Measurements from ENCODE around the gene CP. TPM values are rescaled to one million over a fixed set of nuclear protein-coding genes. Genes with fewer than 3 reads are reported as not detected.

The CP gene
- total RNA-seq, 4 donors from 2014 or later, result 0.97 to 17.9 (median 15.8) TPM; not detected in 1

DNA sequence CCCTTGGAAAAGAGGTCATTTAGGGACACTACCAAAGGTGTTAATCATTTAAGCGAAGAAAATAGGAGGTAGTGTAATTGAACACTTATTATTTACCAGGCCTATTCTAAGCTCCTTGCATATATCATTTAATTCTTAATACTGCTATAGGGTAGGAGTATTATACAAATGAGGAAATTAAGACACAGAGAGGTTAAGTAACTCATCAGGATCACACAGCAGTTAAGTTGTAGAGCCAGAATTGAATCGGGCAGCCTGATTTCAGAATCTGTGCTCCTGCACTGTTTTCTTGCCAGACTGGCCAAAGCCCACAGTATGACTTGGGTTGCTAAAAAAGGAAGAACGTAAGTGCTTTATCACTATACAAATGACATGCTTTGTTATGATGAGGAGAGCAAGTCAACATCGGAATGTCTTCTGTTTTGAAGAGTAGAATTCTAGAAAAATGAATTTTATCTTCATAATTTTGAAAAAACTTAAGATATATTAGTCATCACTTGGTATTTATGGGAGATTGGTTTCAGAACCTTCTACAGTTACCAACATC, 60.8 kb downstream of the CP start:
- H3K36me3 ChIP-seq, result peaks cover 0 to 92% (median 4%) of the 10 kb centered on the region in 3 donors
- no peak for TF ChIP-seq POLR2A (IDR thresholded peaks at IDR 0.05)
- TF ChIP-seq, protein P1, sequence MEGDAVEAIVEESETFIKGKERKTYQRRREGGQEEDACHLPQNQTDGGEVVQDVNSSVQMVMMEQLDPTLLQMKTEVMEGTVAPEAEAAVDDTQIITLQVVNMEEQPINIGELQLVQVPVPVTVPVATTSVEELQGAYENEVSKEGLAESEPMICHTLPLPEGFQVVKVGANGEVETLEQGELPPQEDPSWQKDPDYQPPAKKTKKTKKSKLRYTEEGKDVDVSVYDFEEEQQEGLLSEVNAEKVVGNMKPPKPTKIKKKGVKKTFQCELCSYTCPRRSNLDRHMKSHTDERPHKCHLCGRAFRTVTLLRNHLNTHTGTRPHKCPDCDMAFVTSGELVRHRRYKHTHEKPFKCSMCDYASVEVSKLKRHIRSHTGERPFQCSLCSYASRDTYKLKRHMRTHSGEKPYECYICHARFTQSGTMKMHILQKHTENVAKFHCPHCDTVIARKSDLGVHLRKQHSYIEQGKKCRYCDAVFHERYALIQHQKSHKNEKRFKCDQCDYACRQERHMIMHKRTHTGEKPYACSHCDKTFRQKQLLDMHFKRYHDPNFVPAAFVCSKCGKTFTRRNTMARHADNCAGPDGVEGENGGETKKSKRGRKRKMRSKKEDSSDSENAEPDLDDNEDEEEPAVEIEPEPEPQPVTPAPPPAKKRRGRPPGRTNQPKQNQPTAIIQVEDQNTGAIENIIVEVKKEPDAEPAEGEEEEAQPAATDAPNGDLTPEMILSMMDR (IDR thresholded peaks at IDR 0.05), result no peak
- H3K9me3 ChIP-seq, result no peaks in the 10 kb centered on the region
- no peaks in the 10 kb centered on the region for H3K4me1 ChIP-seq
- DNase-seq, result no peak
- intact Hi-C loops (cut with DNase I), result no loop called here
- H3K27me3 ChIP-seq, result no peaks in the 10 kb centered on the region
- H3K27ac ChIP-seq, result no peak overlapping the region
- no peak overlapping the region for H3K4me3 ChIP-seq
- 89 to 90% methylated on average over 4 of the region's 4 CpGs for whole genome bisulfite sequencing, 2 donors

DNA sequence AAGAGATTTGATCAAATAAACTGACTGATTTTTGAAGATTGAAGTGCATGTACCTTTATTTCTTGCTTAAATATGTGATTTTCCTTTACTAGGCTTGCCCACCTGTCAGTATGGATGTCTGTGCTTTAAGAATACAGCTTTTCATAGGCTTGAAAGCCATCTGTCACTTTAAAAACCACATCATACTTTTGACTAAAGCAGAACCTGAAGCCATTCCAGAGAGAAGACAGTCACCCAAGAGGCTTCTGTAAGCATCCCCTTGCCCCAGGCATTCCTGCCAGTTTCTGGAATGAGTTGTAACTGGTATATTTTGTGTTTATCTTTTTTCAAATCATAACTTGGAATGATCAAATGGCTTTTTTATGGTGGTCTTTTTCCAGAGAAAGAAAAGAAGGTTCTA, 68.2 kb downstream of the CP start:
- intact Hi-C loops (cut with DNase I), result no loop called here
- H3K36me3 ChIP-seq, result peaks cover 0 to 92% (median 0%) of the 10 kb centered on the region in 3 donors
- H3K4me1 ChIP-seq, result peaks cover 0 to 8% (median 0%) of the 10 kb centered on the region in 3 donors
- no peak for DNase-seq
- TF ChIP-seq, protein P1 (IDR thresholded peaks at IDR 0.05), result no peak
- no peak for TF ChIP-seq POLR2A (IDR thresholded peaks at IDR 0.05)
- no peak overlapping the region for H3K4me3 ChIP-seq
- H3K9me3 ChIP-seq, result no peaks in the 10 kb centered on the region
- no peak overlapping the region for H3K27ac ChIP-seq
- H3K27me3 ChIP-seq, result no peaks in the 10 kb centered on the region

DNA sequence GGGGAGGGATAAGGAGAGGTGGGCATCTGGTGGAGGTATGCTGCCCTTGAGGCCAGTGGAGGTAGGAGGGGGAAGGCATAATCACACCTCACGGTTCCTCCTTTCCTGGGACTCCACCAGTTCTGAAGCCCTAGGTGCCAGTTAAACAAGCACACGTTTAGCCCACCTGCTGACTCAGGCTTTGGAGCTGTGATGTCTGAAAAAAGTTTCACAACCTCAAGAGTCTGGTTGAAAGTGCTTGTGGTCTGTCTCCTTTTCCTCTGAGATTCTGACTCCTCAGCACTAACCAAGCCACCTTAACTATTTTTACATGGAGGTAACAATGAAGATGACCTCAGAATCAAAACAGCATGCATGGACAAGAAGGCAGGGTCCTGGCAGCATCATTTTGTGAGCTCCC, 69.2 kb downstream of the CP start:
- Histone ChIP-seq H3K36me3 (peaks cover 0 to 94% (median 0%) of the 10 kb centered on the region in 3 donors), H3K4me3 (no peak overlapping the region), H3K27me3 (no peaks in the 10 kb centered on the region), H3K27ac (no peak overlapping the region), H3K9me3 (no peaks in the 10 kb centered on the region), H3K4me1 (peaks cover 0 to 8% (median 0%) of the 10 kb centered on the region in 3 donors)
- DNase-seq, result no peak
- TF ChIP-seq POLR2A (IDR thresholded peaks at IDR 0.05), result no peak
- TF ChIP-seq, protein P1 (IDR thresholded peaks at IDR 0.05), result no peak
- intact Hi-C loops (cut with DNase I), result no loop called here
- 48 to 49% methylated on average over 2 of the region's 2 CpGs for WGBS, 2 donors

DNA sequence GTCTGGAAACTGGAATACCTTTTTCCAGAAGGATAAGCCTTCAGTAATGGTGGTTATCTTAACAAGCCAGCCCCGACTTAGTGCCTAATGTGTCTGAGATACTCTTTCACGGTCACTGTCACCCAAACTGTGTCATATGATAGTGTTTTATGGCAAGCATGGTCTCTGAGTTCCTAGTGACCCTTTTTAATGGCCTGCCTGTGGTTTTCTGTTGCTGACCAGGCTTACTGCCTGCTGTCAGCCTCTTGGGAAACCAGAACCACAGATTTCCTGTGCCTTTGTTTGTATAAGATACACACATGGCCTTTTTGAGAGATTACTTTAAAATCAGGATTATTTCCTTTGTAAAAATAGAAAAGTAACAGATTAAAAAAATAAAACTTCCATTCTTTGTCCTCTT, 69.8 kb downstream of the CP start:
- no peak for DNase-seq
- intact Hi-C loops (cut with DNase I), result no loop called here
- H3K27me3 ChIP-seq, result no peaks in the 10 kb centered on the region
- H3K9me3 ChIP-seq, result no peaks in the 10 kb centered on the region
- peaks cover 0 to 8% (median 0%) of the 10 kb centered on the region in 3 donors for H3K4me1 ChIP-seq
- H3K27ac ChIP-seq, result no peak overlapping the region
- peaks cover 0 to 94% (median 0%) of the 10 kb centered on the region in 3 donors for H3K36me3 ChIP-seq
- 84% methylated on average over 2 of the region's 2 CpGs for WGBS, 2 donors
- H3K4me3 ChIP-seq, result no peak overlapping the region
- TF ChIP-seq, protein P1 (IDR thresholded peaks at IDR 0.05), result no peak
- no peak for TF ChIP-seq POLR2A (IDR thresholded peaks at IDR 0.05)

DNA sequence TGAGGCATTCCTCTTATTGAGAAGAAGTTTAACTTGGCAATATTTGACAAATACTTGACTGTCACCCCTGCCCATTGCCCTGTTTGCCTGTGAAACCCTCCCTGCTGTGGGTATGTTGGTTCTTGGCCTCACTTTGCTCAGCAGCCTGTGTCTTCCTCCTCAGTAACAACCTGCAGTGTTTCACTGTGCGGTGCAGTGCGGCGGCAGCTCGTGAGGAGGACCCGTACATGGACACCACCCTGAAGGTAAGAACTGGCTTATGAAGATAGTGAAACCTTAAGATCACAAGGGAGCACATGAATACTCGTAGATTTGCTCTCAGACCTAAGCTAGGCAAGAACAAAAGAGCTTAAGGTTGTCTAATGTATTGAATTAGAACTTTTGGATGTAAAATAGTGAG, 71.2 kb downstream of the CP start:
- TF ChIP-seq, protein P1 (IDR thresholded peaks at IDR 0.05), result no peak
- no peak for TF ChIP-seq POLR2A (IDR thresholded peaks at IDR 0.05)
- intact Hi-C loops (cut with DNase I), result no loop called here
- Histone ChIP-seq H3K36me3 (peaks cover 0 to 95% (median 0%) of the 10 kb centered on the region in 3 donors), H3K27me3 (no peaks in the 10 kb centered on the region), H3K4me3 (no peak overlapping the region), H3K9me3 (no peaks in the 10 kb centered on the region), H3K27ac (no peak overlapping the region), H3K4me1 (peaks cover 0 to 8% (median 0%) of the 10 kb centered on the region in 3 donors)
- 94 to 100% methylated on average over 1 to 6 of the region's 6 CpGs for WGBS, 2 donors
- DNase-seq, result no peak
